ENCODE results near the gene PCSK4.

PCSK4 gene

DNA sequence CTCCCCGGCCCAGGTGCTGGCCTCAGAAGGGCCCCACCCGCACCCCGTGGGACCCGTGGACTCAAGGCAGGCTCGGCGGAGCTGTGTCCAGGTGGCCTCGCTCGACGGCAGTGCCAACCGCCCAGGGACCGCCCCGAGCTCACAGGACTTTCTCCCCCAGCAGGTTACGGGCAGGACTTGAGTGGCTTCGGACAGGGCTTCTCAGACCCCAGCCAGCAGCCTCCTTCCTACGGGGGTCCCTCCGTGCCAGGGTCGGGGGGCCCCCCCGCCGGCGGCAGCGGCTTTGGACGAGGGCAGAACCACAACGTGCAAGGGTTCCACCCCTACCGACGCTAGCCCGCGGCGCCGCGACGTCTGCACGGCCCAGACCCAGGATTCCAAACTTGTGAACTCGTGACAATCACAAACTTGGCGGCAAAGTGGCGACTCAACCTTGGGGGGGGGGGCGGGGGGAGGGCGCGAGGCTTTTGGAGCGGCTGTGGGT is 55.5 kb downstream of the PCSK4 start:
- DNase-seq (ENCODE audit: low spot score) = no peak
- TF ChIP-seq, protein P1, sequence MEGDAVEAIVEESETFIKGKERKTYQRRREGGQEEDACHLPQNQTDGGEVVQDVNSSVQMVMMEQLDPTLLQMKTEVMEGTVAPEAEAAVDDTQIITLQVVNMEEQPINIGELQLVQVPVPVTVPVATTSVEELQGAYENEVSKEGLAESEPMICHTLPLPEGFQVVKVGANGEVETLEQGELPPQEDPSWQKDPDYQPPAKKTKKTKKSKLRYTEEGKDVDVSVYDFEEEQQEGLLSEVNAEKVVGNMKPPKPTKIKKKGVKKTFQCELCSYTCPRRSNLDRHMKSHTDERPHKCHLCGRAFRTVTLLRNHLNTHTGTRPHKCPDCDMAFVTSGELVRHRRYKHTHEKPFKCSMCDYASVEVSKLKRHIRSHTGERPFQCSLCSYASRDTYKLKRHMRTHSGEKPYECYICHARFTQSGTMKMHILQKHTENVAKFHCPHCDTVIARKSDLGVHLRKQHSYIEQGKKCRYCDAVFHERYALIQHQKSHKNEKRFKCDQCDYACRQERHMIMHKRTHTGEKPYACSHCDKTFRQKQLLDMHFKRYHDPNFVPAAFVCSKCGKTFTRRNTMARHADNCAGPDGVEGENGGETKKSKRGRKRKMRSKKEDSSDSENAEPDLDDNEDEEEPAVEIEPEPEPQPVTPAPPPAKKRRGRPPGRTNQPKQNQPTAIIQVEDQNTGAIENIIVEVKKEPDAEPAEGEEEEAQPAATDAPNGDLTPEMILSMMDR (IDR thresholded peaks at IDR 0.05; ENCODE audit: borderline replicate concordance, control extremely low read depth, extremely low read depth, insufficient read depth, missing control alignments) = no peak
- in situ Hi-C loops (cut with MboI; ENCODE audit: low sequenced_read_pairs, unreplicated experiment) = no loop called here

GRCh38 chr19:1434040-1434366 is 56.1 kb downstream of the PCSK4 start:
- in situ Hi-C loops (cut with MboI; ENCODE audit: low sequenced_read_pairs, unreplicated experiment) = no loop called here

DNA sequence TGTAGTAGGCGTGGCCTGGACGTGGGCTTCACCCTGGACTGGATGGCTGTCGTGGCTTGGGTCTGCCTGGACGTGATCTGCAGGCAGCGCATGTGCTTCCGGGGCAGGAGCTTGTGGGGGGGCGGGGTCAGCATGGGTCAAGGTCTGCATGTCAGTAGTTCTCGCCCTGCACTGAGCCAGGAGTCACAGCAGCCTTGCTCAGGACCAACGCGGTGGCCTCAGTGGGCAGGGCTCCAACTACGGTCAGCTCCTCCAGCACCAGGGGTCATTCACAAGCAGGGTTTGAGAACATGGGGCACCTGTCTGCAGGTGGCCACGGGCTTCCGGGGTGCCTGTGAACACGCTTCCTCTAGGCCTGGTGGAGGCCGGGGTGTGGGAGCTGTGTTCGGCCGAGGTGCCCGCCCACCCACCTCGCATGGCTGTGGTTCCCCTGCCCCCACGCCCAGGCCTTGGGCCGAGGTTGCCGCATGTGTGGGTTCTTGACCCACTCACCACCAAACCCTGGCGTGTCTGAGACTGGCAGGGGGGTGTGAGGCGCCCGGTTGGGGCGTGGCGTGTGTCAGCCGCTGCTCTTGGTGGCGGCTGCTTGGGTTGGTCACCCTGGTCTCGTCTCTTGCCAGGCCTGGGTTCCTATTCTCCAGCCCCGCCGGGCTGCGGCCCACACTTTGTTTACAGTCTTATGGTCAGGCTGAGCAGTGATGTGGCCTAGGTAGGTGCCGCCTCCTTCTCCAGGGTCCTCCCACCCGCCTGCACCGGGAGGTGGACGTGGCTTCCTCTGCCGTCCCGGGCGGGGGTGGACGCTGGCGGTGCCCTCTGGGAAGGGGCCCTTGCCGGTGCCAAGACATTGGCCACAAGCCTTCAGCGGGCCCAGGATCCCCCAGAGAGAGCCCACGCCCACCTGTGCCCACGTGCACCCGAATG is 56.8 kb downstream of the PCSK4 start:
- no peak for DNase-seq (ENCODE audit: low spot score)
- TF ChIP-seq, protein P1 (IDR thresholded peaks at IDR 0.05; ENCODE audit: borderline replicate concordance, control extremely low read depth, extremely low read depth, insufficient read depth, missing control alignments) = no peak
- in situ Hi-C loops (cut with MboI; ENCODE audit: low sequenced_read_pairs, unreplicated experiment) = no loop called here

More at GRCh38 chr19:1434040-1434366, 56.1 kb downstream of the PCSK4 start:
- no peak for DNase-seq (ENCODE audit: low spot score)
- TF ChIP-seq, protein P1 (IDR thresholded peaks at IDR 0.05; ENCODE audit: borderline replicate concordance, control extremely low read depth, extremely low read depth, insufficient read depth, missing control alignments) = no peak

DNA sequence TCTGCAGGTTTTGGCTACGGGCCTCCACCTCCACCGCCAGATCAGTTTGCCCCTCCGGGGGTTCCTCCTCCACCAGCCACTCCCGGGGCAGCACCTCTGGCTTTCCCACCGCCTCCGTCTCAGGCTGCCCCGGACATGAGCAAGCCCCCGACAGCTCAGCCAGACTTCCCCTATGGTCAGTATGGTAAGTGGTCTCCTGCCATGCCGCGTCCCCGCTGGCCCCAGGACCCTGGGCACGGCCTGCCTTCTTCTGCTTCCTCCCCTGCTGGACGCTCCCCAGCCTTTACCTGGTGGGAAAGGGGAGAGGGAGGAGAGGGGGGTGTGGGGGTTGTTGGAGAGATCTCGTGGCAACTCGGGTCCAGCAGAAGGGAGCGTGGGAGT is 57.7 kb downstream of the PCSK4 start:
- no peak for DNase-seq (ENCODE audit: low spot score)
- TF ChIP-seq, protein P1 (IDR thresholded peaks at IDR 0.05; ENCODE audit: borderline replicate concordance, control extremely low read depth, extremely low read depth, insufficient read depth, missing control alignments) = no peak
- in situ Hi-C loops (cut with MboI; ENCODE audit: low sequenced_read_pairs, unreplicated experiment) = no loop called here

DNA sequence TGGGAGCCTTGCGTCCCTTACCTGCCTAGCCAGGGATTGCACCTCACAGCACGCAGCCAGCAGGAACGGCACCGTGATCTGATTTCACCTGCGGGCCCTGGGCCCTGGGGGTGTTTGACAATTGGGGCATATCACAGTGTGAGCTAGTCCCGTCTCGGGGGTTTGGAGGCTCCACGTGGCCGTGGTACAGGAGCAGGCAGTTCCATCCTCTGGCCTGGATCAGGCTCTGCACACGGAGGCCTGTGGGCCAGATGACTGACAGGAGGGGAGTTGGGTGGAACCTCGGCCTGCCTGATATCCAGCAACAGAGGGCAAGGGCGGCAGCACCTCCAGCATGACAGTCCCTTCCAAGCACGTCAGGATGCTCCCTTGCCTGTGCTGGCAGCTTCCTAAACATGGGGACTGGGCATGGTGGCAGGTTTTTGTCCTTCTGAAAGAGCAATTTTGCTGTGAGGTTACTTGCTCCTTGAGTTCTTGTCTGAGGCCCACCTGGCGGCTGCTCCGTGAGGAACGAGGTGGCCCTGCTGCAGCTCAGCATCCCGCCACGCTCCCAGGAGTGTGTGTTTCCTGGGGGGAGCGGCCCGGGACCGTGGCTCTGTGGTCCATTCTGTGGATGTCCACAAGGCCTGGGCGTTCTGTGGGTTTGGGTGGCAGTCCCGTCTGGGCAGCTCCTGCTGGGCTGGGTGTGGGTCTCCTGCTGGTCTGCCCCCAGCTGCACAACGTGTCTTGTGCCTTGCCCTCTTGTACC is 58.2 kb downstream of the PCSK4 start:
- DNase-seq (ENCODE audit: low spot score) = no peak
- in situ Hi-C loops (cut with MboI; ENCODE audit: low sequenced_read_pairs, unreplicated experiment) = no loop called here
- TF ChIP-seq, protein P1 (IDR thresholded peaks at IDR 0.05; ENCODE audit: borderline replicate concordance, control extremely low read depth, extremely low read depth, insufficient read depth, missing control alignments) = no peak

All from GM13976 (cell line).